A549 (cell line): ENCODE results near the gene TBCEL. TPM values are rescaled to one million over a fixed set of nuclear protein-coding genes. Genes with fewer than 3 reads are reported as not detected.
A peak's percentile ranks its signal among the peaks of the same experiment; 100 is the strongest.

Source experiments
- ATAC-seq, 2 experiments: fragments of 200-7000 bp in 1 of 2; fragments of >200 bp in 1 of 2; cut with Nextera tagmentation in 1 of 2; cut with Tn5 transposase in 1 of 2; 3 replicates each; pipeline versions ENCODE4 v1.8.0 to v1.9.1; 2018 to 2020; ENCODE audit warnings: mild to moderate bottlenecking in 1 of 2, moderate library complexity in 1 of 2
- CTCF ChIA-PET: fragments of 300-600 bp; sonication (Branson Sonifier 250); formaldehyde crosslinking; extraction: SDS; loops from one replicate; lab custom pipeline; 2021; ENCODE audit warnings: antibody characterized with exemption, inconsistent platforms; lab: Yijun Ruan, JAX
- POLR2A ChIA-PET: fragments of 350-600 bp; formaldehyde crosslinking; extraction: SDS; loops from one replicate; lab custom pipeline; 2021; ENCODE audit warnings: antibody characterized with exemption, inconsistent platforms; lab: Yijun Ruan, JAX
- DNase-seq, 2 experiments: peaks; one replicate each; pipeline versions ENCODE4 v3.0.0 to v3.0.0-alpha.2; 2011 to 2016; ENCODE audit warnings: low read depth in 1 of 2, low spot score in 1 of 2
- FAIRE-seq: peaks from 2 replicates; lab custom pipeline; 2011; peaks lifted over from hg19 to GRCh38; lab: Jason Lieb, UNC
- H3K27ac ChIP-seq, 2 experiments: fragments of >200 bp; sonication (Bioruptor Twin); formaldehyde crosslinking; 3 replicates each; pipeline ENCODE4 v1.5.1; 2016 to 2017
- H3K4me1 ChIP-seq: fragments of >200 bp; sonication (Bioruptor Twin); formaldehyde crosslinking; 3 replicates; pipeline ENCODE4 v1.6.1; 2016
- H3K4me2 ChIP-seq: fragments of >200 bp; sonication (Bioruptor Twin); formaldehyde crosslinking; 3 replicates; pipeline ENCODE4 v1.6.1; 2016
- H3K4me3 ChIP-seq: fragments of >200 bp; sonication (Bioruptor Twin); formaldehyde crosslinking; 3 replicates; pipeline ENCODE4 v1.5.1; 2016
- H3K9me3 ChIP-seq: fragments of >200 bp; sonication (Bioruptor Twin); formaldehyde crosslinking; 3 replicates; pipeline ENCODE4 v1.6.1; 2016
- CBX2 ChIP-seq: fragments of 200-600 bp; sonication (generic); IDR thresholded peaks from 2 replicates; pipeline ENCODE4 v1.6.1; 2016; ENCODE audit warnings: low read depth, mild to moderate bottlenecking, borderline replicate concordance
- CBX8 ChIP-seq: fragments of 200-600 bp; sonication (generic); IDR thresholded peaks from 2 replicates; pipeline ENCODE4 v1.6.1; 2016
- CHD2 ChIP-seq: fragments of 150-350 bp; IDR thresholded peaks from 2 replicates; pipeline ENCODE4 v1.6.1; 2014; ENCODE audit warnings: low read length; ENCODE audit not compliant: partially characterized antibody
- EHF ChIP-seq: fragments of 250-450 bp; sonication (Bioruptor Pico); IDR thresholded peaks from 2 replicates; pipeline ENCODE4 v1.5.0; 2020; ENCODE audit warnings: mild to moderate bottlenecking
- EHMT2 ChIP-seq: fragments of 200-600 bp; sonication (generic); IDR thresholded peaks from 2 replicates; pipeline ENCODE4 v1.6.1; 2016; ENCODE audit warnings: antibody characterized with exemption, low read depth, mild to moderate bottlenecking, moderate library complexity
- ESRRA ChIP-seq: fragments of 150-350 bp; IDR thresholded peaks from 2 replicates; pipeline ENCODE4 v1.6.1; 2014; ENCODE audit warnings: mild to moderate bottlenecking, low read length, borderline replicate concordance
- GATA3 ChIP-seq: IDR thresholded peaks from 2 replicates; pipeline ENCODE4 v1.6.1; 2012; ENCODE audit warnings: borderline replicate concordance
- HOXB5 ChIP-seq: fragments of 250-450 bp; sonication (Bioruptor Pico); IDR thresholded peaks from 2 replicates; pipeline ENCODE4 v1.5.0; 2020; ENCODE audit warnings: mild to moderate bottlenecking, moderate library complexity
- JUNB ChIP-seq: fragments of >200 bp; sonication (Bioruptor Twin); formaldehyde crosslinking; IDR thresholded peaks from 2 replicates; pipeline ENCODE4 v1.6.1; 2016
- KDM5A ChIP-seq: fragments of 200-600 bp; sonication (generic); IDR thresholded peaks from 2 replicates; pipeline ENCODE4 v1.6.1; 2016; ENCODE audit warnings: antibody characterized with exemption, mild to moderate bottlenecking
- MAFK ChIP-seq: fragments of 450-650 bp; IDR thresholded peaks from 2 replicates; pipeline ENCODE4 v1.6.1; 2014; ENCODE audit not compliant: partially characterized antibody
- MAZ ChIP-seq: fragments of 150-350 bp; IDR thresholded peaks from 2 replicates; pipeline ENCODE4 v1.6.1; 2014; ENCODE audit warnings: antibody characterized with exemption, low read depth, low read length, borderline replicate concordance
- MYC ChIP-seq: IDR thresholded peaks from 2 replicates; pipeline ENCODE4 v1.6.1; 2012; ENCODE audit warnings: mild to moderate bottlenecking, inconsistent platforms, low read length, improper control_type of control experiment, borderline replicate concordance
- NFE2L2 ChIP-seq: fragments of 150-350 bp; conservative IDR thresholded peaks from 2 replicates; pipeline ENCODE4 v1.6.1; 2014; ENCODE audit warnings: low read length
- NPAS2 ChIP-seq: fragments of 250-450 bp; sonication (Bioruptor Pico); IDR thresholded peaks from 2 replicates; pipeline ENCODE4 v1.8.0; 2022; ENCODE audit warnings: mild to moderate bottlenecking, moderate library complexity, borderline replicate concordance
- PHF8 ChIP-seq: fragments of 200-600 bp; sonication (generic); IDR thresholded peaks from 2 replicates; pipeline ENCODE4 v1.6.1; 2016; ENCODE audit warnings: low read depth, mild to moderate bottlenecking, antibody characterized with exemption, moderate library complexity, borderline replicate concordance
- POLR2AphosphoS2 ChIP-seq: conservative IDR thresholded peaks from 2 replicates; pipeline ENCODE4 v1.6.1; 2012; ENCODE audit warnings: low read length, improper control_type of control experiment, inconsistent platforms
- RCOR1 ChIP-seq: fragments of 150-350 bp; IDR thresholded peaks from 2 replicates; pipeline ENCODE4 v1.6.1; 2014; ENCODE audit warnings: antibody characterized with exemption, low read length, low read depth
- RFX5 ChIP-seq: fragments of 450-650 bp; IDR thresholded peaks from 2 replicates; pipeline ENCODE4 v1.7.1; 2014; ENCODE audit warnings: antibody characterized with exemption, mild to moderate bottlenecking, moderate library complexity
- SREBF2 ChIP-seq: fragments of 450-650 bp; IDR thresholded peaks from 2 replicates; pipeline ENCODE4 v1.6.1; 2014; ENCODE audit warnings: mild to moderate bottlenecking, moderate library complexity
- TP53 ChIP-seq: fragments of 250-450 bp; sonication (Bioruptor Pico); IDR thresholded peaks from 2 replicates; pipeline ENCODE4 v1.5.0; 2021; ENCODE audit warnings: mild to moderate bottlenecking, moderate library complexity
- ZFP36 ChIP-seq: fragments of 450-650 bp; IDR thresholded peaks from 2 replicates; pipeline ENCODE4 v1.6.1; 2014; ENCODE audit warnings: borderline replicate concordance; ENCODE audit not compliant: partially characterized antibody
- WGBS: methylation state at CpG from one replicate; pipeline ENCODE4 v1.1.6; 2017; ENCODE audit errors: missing lambda C conversion rate; 5-methylcytosine and 5-hydroxymethylcytosine counted together
- polyA plus RNA-seq, 4 experiments: library from polyadenylated mRNA; depleted of rRNA in 3 of 4; stranded (reverse); fragments of >200 nt; fragmentation: RNase III in 1 of 4; extraction: RNeasy Plus Mini Kit Qiagen cat#74134 plus additional on column Dnase treatment in 1 of 4; gene quantifications; 2 replicates in 3 of 4; 3 replicates in 1 of 4; pipeline ENCODE4 v1.2.3, GENCODE V29; 2011 to 2017
- TF ChIP-seq, protein P1 (sequence below): fragments of 450-650 bp; IDR thresholded peaks from 2 replicates; pipeline ENCODE4 v1.6.1; 2014; ENCODE audit warnings: antibody characterized with exemption
- TF ChIP-seq, protein P2 (sequence below): fragments of >200 bp; sonication (Bioruptor Twin); formaldehyde crosslinking; IDR thresholded peaks from 2 replicates; pipeline ENCODE4 v1.6.1; 2016
- TF ChIP-seq, protein P3 (sequence below): IDR thresholded peaks from 2 replicates; pipeline ENCODE4 v1.6.1; 2012; ENCODE audit warnings: low read depth, borderline replicate concordance
- TF ChIP-seq, protein P4 (sequence below): IDR thresholded peaks from 2 replicates; pipeline ENCODE4 v1.6.1; 2012
- TF ChIP-seq, protein P5 (sequence below): fragments of >200 bp; sonication (Bioruptor Twin); formaldehyde crosslinking; IDR thresholded peaks from 3 replicates; pipeline ENCODE4 v1.6.1; 2016
- TF ChIP-seq, protein P6 (sequence below): fragments of 150-350 bp; IDR thresholded peaks from 2 replicates; pipeline ENCODE4 v1.6.1; 2014; ENCODE audit warnings: low read depth, mild to moderate bottlenecking, low read length

Gene TBCEL
- polyA plus RNA-seq, 2 of the 4 experiments (the other 2 are of a cell fraction) = 5.9 to 11.9 TPM

DNA sequence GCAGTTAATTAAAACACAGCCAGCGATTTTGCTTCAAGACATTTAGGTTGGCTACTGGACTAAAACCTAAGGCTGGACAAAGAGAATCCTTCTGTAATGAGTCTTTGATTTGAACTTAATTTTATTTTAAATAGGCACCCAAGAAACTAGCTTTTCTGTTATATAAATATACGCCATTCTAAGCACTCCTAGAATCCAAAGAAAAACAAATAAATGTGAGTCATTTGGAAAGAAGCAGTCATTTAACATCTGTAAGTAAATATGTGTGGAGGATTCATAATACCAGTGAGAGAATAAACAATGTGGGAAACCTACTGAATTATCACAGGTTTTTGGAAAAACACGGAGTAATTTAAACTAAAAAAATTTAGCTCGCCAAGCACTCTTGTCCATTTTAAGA is 76.0 kb downstream of the TBCEL start:
- TF ChIP-seq PHF8 (no peak), HOXB5 (no peak), MYC (no peak), NPAS2 (CRISPR knock-in tag) (no peak), ESRRA (no peak), SREBF2 (no peak), RFX5 (no peak), CBX8 (no peak), EHMT2 (no peak), KDM5A (no peak), CHD2 (no peak), GATA3 (no peak)
- TF ChIP-seq, protein P1, sequence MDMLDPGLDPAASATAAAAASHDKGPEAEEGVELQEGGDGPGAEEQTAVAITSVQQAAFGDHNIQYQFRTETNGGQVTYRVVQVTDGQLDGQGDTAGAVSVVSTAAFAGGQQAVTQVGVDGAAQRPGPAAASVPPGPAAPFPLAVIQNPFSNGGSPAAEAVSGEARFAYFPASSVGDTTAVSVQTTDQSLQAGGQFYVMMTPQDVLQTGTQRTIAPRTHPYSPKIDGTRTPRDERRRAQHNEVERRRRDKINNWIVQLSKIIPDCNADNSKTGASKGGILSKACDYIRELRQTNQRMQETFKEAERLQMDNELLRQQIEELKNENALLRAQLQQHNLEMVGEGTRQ = no peak
- TF ChIP-seq, protein P2, sequence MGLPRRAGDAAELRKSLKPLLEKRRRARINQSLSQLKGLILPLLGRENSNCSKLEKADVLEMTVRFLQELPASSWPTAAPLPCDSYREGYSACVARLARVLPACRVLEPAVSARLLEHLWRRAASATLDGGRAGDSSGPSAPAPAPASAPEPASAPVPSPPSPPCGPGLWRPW = no peak
- TF ChIP-seq, protein P3, sequence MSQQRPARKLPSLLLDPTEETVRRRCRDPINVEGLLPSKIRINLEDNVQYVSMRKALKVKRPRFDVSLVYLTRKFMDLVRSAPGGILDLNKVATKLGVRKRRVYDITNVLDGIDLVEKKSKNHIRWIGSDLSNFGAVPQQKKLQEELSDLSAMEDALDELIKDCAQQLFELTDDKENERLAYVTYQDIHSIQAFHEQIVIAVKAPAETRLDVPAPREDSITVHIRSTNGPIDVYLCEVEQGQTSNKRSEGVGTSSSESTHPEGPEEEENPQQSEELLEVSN = no peak
- TF ChIP-seq, protein P4, sequence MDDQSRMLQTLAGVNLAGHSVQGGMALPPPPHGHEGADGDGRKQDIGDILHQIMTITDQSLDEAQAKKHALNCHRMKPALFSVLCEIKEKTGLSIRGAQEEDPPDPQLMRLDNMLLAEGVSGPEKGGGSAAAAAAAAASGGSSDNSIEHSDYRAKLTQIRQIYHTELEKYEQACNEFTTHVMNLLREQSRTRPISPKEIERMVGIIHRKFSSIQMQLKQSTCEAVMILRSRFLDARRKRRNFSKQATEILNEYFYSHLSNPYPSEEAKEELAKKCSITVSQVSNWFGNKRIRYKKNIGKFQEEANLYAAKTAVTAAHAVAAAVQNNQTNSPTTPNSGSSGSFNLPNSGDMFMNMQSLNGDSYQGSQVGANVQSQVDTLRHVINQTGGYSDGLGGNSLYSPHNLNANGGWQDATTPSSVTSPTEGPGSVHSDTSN = no peak
- TF ChIP-seq, protein P5, sequence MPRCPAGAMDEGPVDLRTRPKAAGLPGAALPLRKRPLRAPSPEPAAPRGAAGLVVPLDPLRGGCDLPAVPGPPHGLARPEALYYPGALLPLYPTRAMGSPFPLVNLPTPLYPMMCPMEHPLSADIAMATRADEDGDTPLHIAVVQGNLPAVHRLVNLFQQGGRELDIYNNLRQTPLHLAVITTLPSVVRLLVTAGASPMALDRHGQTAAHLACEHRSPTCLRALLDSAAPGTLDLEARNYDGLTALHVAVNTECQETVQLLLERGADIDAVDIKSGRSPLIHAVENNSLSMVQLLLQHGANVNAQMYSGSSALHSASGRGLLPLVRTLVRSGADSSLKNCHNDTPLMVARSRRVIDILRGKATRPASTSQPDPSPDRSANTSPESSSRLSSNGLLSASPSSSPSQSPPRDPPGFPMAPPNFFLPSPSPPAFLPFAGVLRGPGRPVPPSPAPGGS = no peak
- TF ChIP-seq, protein P6, sequence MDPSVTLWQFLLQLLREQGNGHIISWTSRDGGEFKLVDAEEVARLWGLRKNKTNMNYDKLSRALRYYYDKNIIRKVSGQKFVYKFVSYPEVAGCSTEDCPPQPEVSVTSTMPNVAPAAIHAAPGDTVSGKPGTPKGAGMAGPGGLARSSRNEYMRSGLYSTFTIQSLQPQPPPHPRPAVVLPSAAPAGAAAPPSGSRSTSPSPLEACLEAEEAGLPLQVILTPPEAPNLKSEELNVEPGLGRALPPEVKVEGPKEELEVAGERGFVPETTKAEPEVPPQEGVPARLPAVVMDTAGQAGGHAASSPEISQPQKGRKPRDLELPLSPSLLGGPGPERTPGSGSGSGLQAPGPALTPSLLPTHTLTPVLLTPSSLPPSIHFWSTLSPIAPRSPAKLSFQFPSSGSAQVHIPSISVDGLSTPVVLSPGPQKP = no peak
- TF ChIP-seq, all 56 proteins: peak for 0
- no peak for DNase-seq
- 33% methylated on average over 4 of the region's 4 CpGs for WGBS
- CTCF ChIA-PET = interaction anchor here (1.0 to 1.4 kb wide), 2 partner anchors 10 to 12 kb away, joined by 3 to 6 read pairs; no protein-coding TSS in a partner anchor
- no peak for ATAC-seq
- Histone ChIP-seq H3K4me2 (0 out of 3 replicates have a peak overlapping the region, but pooled peaks have one; percentile 30), H3K9me3 (no peaks in the 10 kb centered on the region), H3K4me3 (no peak overlapping the region), H3K4me1 (peaks cover 7% of the 10 kb centered on the region; the same call in 1 of the 3 replicates), H3K27ac (no peak overlapping the region)
- POLR2A ChIA-PET = no interaction called here
- no peak for FAIRE-seq

DNA sequence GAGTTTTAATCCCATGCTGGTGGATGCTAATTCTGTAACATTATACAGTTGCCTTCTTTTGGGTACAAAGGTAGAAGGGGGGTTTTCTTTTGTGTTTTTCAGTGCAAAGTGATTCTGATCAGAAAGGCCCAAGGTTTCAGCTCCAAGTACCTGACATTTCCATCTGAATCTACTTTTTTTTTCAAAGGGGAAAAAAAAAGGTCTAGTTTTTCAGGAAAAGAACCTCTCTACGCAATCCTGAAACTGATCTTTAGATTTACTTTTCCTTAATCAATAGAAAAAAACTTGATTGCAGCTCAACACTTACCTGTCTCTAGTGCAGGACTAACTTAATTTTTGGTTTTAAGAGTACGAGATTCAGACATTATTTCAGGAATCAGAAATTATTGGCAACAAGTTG is 77.0 kb downstream of the TBCEL start, which contains the start of gene TECTA:
TECTA (plus strand) TSS at position 301 of the 400 bp plus-strand sequence. CDS start 1,423 bp downstream, outside the sequence.
- peaks cover 7% of the 10 kb centered on the region; the same call in 1 of the 3 replicates for H3K4me1 ChIP-seq
- H3K4me3 ChIP-seq = no peak within 1 kb of the TSS
- FAIRE-seq (no peak), ATAC-seq (no peak), DNase-seq (no peak)
- H3K4me2 ChIP-seq = 0 out of 3 replicates have a peak within 1 kb of the TSS, but pooled peaks have one; percentile 30
- WGBS = 79% methylated on average over 2 of the region's 2 CpGs
- ChIA-PET POLR2A (no interaction called here), CTCF (interaction anchor here (1.1 kb wide), 1 partner anchor 18 kb away, joined by 3 read pairs; no protein-coding TSS in a partner anchor)
- H3K9me3 ChIP-seq = no peaks in the 10 kb centered on the region
- H3K27ac ChIP-seq = no peak within 1 kb of the TSS
- TF ChIP-seq RCOR1 (no peak), POLR2AphosphoS2 (no peak), MAZ (no peak), JUNB (no peak), EHF (no peak), NPAS2 (CRISPR knock-in tag) (no peak), TP53 (no peak), CBX2 (no peak), ZFP36 (no peak), SREBF2 (no peak), RFX5 (no peak), NFE2L2 (no peak), CBX8 (no peak), MAFK (no peak)
- TF ChIP-seq, protein P3 = no peak
- TF ChIP-seq, protein P6 = no peak
- TF ChIP-seq, protein P5 = no peak
